Measurements from ENCODE around the gene UBE2E2.

DNA sequence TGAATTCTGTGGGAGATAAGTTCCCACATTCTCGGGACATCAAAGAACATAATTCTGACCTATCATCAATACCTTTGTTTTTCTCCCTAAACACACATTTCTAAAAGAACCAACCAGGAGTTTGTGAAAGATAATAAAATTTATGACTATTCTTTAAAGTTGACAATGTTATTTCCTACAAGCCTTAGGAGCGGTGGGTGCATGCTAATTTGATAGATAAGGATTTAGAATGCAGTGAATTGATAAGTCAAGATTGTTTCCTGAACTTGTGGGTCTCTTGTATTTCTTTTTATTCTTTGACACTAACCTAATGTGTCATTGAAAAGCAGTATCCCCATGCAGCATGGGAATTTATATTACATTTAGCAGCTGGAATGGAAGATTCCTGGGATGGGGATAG lies 10.3 kb upstream of the UBE2E2 start:
- TF ChIP-seq, protein P1, sequence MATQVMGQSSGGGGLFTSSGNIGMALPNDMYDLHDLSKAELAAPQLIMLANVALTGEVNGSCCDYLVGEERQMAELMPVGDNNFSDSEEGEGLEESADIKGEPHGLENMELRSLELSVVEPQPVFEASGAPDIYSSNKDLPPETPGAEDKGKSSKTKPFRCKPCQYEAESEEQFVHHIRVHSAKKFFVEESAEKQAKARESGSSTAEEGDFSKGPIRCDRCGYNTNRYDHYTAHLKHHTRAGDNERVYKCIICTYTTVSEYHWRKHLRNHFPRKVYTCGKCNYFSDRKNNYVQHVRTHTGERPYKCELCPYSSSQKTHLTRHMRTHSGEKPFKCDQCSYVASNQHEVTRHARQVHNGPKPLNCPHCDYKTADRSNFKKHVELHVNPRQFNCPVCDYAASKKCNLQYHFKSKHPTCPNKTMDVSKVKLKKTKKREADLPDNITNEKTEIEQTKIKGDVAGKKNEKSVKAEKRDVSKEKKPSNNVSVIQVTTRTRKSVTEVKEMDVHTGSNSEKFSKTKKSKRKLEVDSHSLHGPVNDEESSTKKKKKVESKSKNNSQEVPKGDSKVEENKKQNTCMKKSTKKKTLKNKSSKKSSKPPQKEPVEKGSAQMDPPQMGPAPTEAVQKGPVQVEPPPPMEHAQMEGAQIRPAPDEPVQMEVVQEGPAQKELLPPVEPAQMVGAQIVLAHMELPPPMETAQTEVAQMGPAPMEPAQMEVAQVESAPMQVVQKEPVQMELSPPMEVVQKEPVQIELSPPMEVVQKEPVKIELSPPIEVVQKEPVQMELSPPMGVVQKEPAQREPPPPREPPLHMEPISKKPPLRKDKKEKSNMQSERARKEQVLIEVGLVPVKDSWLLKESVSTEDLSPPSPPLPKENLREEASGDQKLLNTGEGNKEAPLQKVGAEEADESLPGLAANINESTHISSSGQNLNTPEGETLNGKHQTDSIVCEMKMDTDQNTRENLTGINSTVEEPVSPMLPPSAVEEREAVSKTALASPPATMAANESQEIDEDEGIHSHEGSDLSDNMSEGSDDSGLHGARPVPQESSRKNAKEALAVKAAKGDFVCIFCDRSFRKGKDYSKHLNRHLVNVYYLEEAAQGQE (IDR thresholded peaks at IDR 0.05; ENCODE audit: borderline replicate concordance) = no peak
- TF ChIP-seq, protein P2, sequence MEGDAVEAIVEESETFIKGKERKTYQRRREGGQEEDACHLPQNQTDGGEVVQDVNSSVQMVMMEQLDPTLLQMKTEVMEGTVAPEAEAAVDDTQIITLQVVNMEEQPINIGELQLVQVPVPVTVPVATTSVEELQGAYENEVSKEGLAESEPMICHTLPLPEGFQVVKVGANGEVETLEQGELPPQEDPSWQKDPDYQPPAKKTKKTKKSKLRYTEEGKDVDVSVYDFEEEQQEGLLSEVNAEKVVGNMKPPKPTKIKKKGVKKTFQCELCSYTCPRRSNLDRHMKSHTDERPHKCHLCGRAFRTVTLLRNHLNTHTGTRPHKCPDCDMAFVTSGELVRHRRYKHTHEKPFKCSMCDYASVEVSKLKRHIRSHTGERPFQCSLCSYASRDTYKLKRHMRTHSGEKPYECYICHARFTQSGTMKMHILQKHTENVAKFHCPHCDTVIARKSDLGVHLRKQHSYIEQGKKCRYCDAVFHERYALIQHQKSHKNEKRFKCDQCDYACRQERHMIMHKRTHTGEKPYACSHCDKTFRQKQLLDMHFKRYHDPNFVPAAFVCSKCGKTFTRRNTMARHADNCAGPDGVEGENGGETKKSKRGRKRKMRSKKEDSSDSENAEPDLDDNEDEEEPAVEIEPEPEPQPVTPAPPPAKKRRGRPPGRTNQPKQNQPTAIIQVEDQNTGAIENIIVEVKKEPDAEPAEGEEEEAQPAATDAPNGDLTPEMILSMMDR (IDR thresholded peaks at IDR 0.05; ENCODE audit: poor library complexity, severe bottlenecking) = no peak
- TF ChIP-seq POLR2AphosphoS5 (IDR thresholded peaks at IDR 0.05) = no peak
